Mesenchymal stem cell (in vitro differentiated cells and primary cell): ENCODE measurements around the gene RNF167.

Experiments
- DNase-seq: peaks from one replicate; pipeline ENCODE4 v3.0.0-alpha.2; 2013
- H2AFZ ChIP-seq: one replicate; pipeline ENCODE4 v1.6.1; 2013; ENCODE audit warnings: low read depth, mild to moderate bottlenecking, control low read depth, inconsistent platforms, low read length, moderate library complexity
- H2AK5ac ChIP-seq: 2 replicates; pipeline ENCODE4 v1.6.1; 2013; ENCODE audit warnings: low read length, moderate library complexity, mild to moderate bottlenecking, inconsistent platforms; ENCODE audit not compliant: severe bottlenecking
- H2BK120ac ChIP-seq: one replicate; pipeline ENCODE4 v1.6.1; 2013; ENCODE audit warnings: low read depth, mild to moderate bottlenecking, inconsistent platforms, low read length, moderate library complexity
- H2BK12ac ChIP-seq, 2 experiments: one replicate each; pipeline ENCODE4 v1.6.1; 2013; ENCODE audit warnings: inconsistent platforms in 2 of 2, low read length in 2 of 2, mild to moderate bottlenecking in 2 of 2, moderate library complexity in 2 of 2, control low read depth in 1 of 2
- H2BK15ac ChIP-seq: one replicate; pipeline ENCODE4 v1.6.1; 2013; ENCODE audit warnings: mild to moderate bottlenecking, low read depth, inconsistent platforms; ENCODE audit not compliant: poor library complexity, severe bottlenecking
- H2BK5ac ChIP-seq: 2 replicates; pipeline ENCODE4 v1.6.1; 2013; ENCODE audit warnings: low read depth, mild to moderate bottlenecking, low read length, control low read depth, inconsistent platforms; ENCODE audit not compliant: poor library complexity, severe bottlenecking
- H3K14ac ChIP-seq, 2 experiments: one replicate each; pipeline ENCODE4 v1.6.1; 2013; ENCODE audit warnings: inconsistent platforms in 2 of 2, low read length in 2 of 2, control low read depth in 1 of 2, mild to moderate bottlenecking in 1 of 2, moderate library complexity in 1 of 2
- H3K18ac ChIP-seq, 2 experiments: one replicate each; pipeline ENCODE4 v1.6.1; 2013; ENCODE audit warnings: inconsistent platforms in 2 of 2, low read length in 2 of 2, control low read depth in 1 of 2, low read depth in 1 of 2, mild to moderate bottlenecking in 1 of 2
- H3K23ac ChIP-seq, 2 experiments: one replicate each; pipeline ENCODE4 v1.6.1; 2013; ENCODE audit warnings: inconsistent platforms in 2 of 2, low read length in 2 of 2, mild to moderate bottlenecking in 2 of 2, moderate library complexity in 2 of 2, control low read depth in 1 of 2
- H3K27ac ChIP-seq: 2 replicates; pipeline ENCODE4 v1.5.1; 2013; ENCODE audit warnings: mild to moderate bottlenecking, moderate library complexity, low read length, control low read depth, inconsistent platforms; ENCODE audit not compliant: poor library complexity, severe bottlenecking
- H3K27me3 ChIP-seq, 2 experiments: 2 replicates each; pipeline versions ENCODE4 v1.6.1 to v1.7.0; 2013; ENCODE audit warnings: low read length in 2 of 2, mild to moderate bottlenecking in 2 of 2, moderate library complexity in 2 of 2, control low read depth in 1 of 2, inconsistent platforms in 1 of 2; ENCODE audit not compliant: control insufficient read depth in 1 of 2, insufficient read depth in 1 of 2
- H3K36me3 ChIP-seq, 2 experiments: 2 replicates each; pipeline versions ENCODE4 v1.6.1 to v1.7.0; 2013; ENCODE audit warnings: low read length in 2 of 2, control low read depth in 1 of 2, inconsistent platforms in 1 of 2, low read depth in 1 of 2, mild to moderate bottlenecking in 1 of 2; ENCODE audit not compliant: insufficient read depth in 2 of 2, control insufficient read depth in 1 of 2
- H3K4ac ChIP-seq, 2 experiments: one replicate each; pipeline ENCODE4 v1.6.1; 2013; ENCODE audit warnings: inconsistent platforms in 2 of 2, low read length in 2 of 2, mild to moderate bottlenecking in 2 of 2, moderate library complexity in 2 of 2, control low read depth in 1 of 2, low read depth in 1 of 2
- H3K4me1 ChIP-seq: 2 replicates; pipeline ENCODE4 v1.6.1; 2013; ENCODE audit warnings: low read depth, low read length, control low read depth; ENCODE audit not compliant: control insufficient read depth, insufficient read depth
- H3K4me2 ChIP-seq: 2 replicates; pipeline ENCODE4 v1.6.1; 2013; ENCODE audit warnings: low read length, mild to moderate bottlenecking, inconsistent platforms; ENCODE audit not compliant: poor library complexity, severe bottlenecking
- H3K4me3 ChIP-seq, 2 experiments: 2 replicates each; pipeline versions ENCODE4 v1.5.1 to v1.7.0; 2013; ENCODE audit warnings: low read length in 2 of 2, mild to moderate bottlenecking in 2 of 2, control low read depth in 1 of 2, low read depth in 1 of 2; ENCODE audit not compliant: insufficient read depth in 1 of 2
- H3K79me1 ChIP-seq: replicated peaks from 2 replicates; pipeline ENCODE4 v1.6.1; 2013; ENCODE audit warnings: mild to moderate bottlenecking, control low read depth, low read length, inconsistent platforms; ENCODE audit not compliant: poor library complexity, severe bottlenecking
- H3K9ac ChIP-seq: 2 replicates; pipeline ENCODE4 v1.7.0; 2013; ENCODE audit warnings: mild to moderate bottlenecking, low read length, moderate library complexity
- H3K9me3 ChIP-seq: 2 replicates; pipeline ENCODE4 v1.7.0; 2013; ENCODE audit warnings: mild to moderate bottlenecking, low read length; ENCODE audit not compliant: control insufficient read depth
- H4K8ac ChIP-seq: one replicate; pipeline ENCODE4 v1.6.1; 2013; ENCODE audit warnings: inconsistent platforms, mild to moderate bottlenecking, low read length, moderate library complexity
- H4K91ac ChIP-seq: one replicate; pipeline ENCODE4 v1.6.1; 2013; ENCODE audit warnings: mild to moderate bottlenecking, low read length, inconsistent platforms
- WGBS: methylation state at CpG from one replicate; pipeline ENCODE4 v1.1.7; 2013; ENCODE audit warnings: mixed read lengths; 5-methylcytosine and 5-hydroxymethylcytosine counted together

Gene RNF167

DNA sequence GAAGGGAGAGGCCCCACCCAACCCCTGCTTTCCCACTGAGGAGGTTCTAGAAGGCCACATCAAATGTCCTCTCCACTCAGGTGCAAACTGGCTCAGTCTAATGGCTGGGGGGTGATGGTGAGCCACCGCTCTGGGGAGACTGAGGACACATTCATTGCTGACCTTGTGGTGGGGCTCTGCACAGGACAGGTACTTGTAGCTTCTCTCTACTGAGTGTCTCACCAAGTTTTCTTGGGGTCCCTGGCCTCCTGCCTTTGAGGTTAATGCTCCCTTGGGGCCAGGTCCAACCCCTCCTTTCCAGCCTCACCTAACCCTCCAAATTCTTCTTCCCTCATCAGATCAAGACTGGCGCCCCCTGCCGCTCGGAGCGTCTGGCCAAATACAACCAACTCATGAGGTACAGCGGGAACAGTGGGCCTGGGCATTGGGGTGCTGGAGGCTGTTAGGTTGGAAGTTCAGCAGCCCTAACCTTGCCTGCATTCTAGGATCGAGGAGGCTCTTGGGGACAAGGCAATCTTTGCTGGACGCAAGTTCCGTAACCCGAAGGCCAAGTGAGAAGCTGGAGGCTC is 16.5 kb downstream of the RNF167 start:
- H3K18ac ChIP-seq: no peak overlapping the region
- H3K9ac ChIP-seq: no peak overlapping the region
- H3K27me3 ChIP-seq: no peaks in the 10 kb centered on the region
- no peaks in the 10 kb centered on the region for H3K9me3 ChIP-seq
- H3K4me1 ChIP-seq: peaks cover 17% of the 10 kb centered on the region
- no peak overlapping the region for H4K91ac ChIP-seq
- H3K79me1 ChIP-seq: peaks cover 8% of the 10 kb centered on the region
- H2BK120ac ChIP-seq: no peak overlapping the region
- H2AK5ac ChIP-seq: no peak overlapping the region
- H3K27ac ChIP-seq: no peak overlapping the region
- no peak overlapping the region for H2BK15ac ChIP-seq
- no peak overlapping the region for H2AFZ ChIP-seq
- H3K4ac ChIP-seq: no peak overlapping the region
- WGBS: 87% methylated on average over 10 of the region's 10 CpGs
- H2BK12ac ChIP-seq: no peak overlapping the region
- H3K36me3 ChIP-seq: peaks cover 27 to 35% of the 10 kb centered on the region in 2 experiments
- H3K14ac ChIP-seq: no peak overlapping the region
- H3K4me3 ChIP-seq: no peak overlapping the region
- peak overlapping the region; percentile 56 for H4K8ac ChIP-seq
- no peak overlapping the region for H2BK5ac ChIP-seq
- no peak overlapping the region for H3K4me2 ChIP-seq
- no peak overlapping the region for H3K23ac ChIP-seq
- DNase-seq: no peak

DNA sequence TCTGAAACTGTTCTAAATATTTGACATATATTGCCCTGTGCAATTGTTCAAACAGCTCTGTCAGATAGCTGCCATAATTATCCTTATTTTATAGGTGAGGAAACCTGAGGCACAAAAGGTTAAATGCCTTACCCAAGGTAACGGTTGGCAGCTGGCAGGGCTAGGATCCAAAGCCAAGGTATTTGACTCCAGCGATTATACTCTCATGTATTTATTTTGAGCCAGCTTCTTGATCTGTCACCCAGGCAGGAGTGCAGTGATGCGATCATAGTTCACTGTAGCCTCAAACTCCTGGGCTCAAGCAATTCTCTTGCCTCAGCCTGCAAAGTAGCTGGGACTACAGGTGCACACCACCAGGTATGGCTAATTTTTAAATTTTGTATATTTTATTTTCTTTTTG is 18.0 kb downstream of the RNF167 start:
- Histone ChIP-seq H3K9me3 (no peaks in the 10 kb centered on the region), H4K8ac (no peak overlapping the region), H3K4me3 (no peak overlapping the region), H2AK5ac (no peak overlapping the region), H3K23ac (no peak overlapping the region), H3K36me3 (peaks cover 29 to 35% of the 10 kb centered on the region in 2 experiments), H3K18ac (no peak overlapping the region), H3K4me1 (peaks cover 9% of the 10 kb centered on the region), H3K27me3 (no peaks in the 10 kb centered on the region), H3K27ac (no peak overlapping the region), H4K91ac (no peak overlapping the region), H3K4ac (no peak overlapping the region), H2BK15ac (no peak overlapping the region), H2BK120ac (no peak overlapping the region), H3K79me1 (peaks cover 11% of the 10 kb centered on the region), H3K14ac (no peak overlapping the region), H2BK5ac (no peak overlapping the region), H3K4me2 (no peak overlapping the region), H3K9ac (no peak overlapping the region), H2BK12ac (no peak overlapping the region), H2AFZ (no peak overlapping the region)
- WGBS: 99% methylated on average over 3 of the region's 3 CpGs
- no peak for DNase-seq

DNA sequence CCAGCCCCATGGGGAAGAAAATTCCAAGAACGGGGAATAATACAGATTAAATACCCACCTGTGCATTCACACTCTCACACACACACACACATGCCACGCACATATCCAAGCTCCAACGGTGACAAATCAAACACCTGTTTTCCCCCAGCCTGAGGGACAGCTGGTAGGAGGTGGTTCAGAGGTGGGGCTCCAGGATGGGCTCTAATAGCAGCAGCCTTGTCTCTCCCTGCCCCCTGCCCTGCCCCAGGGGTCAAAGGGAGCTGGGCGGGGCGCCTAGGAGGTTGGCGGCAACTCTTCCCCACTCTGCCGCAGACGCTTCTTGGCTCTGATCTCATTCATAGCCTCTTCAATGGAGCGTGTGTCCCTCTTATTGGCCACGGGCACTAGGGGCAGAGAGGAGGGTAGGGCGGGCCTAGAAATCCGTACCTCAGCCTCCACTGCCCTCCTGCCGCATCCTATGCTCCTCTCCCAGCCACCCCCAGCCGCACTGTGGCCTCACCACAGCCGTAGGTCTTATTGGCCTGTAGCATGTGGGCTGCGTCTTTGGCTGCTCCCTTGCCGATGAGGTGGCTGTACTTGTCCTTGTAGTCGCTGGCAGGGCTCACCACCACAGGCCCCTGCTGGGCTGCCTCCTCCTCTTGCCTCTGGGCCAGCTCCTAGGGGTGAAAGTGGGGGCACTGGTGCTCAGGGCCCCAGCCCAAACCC is 19.3 kb downstream of the RNF167 start:
- H3K14ac ChIP-seq: no peak overlapping the region
- no peak overlapping the region for H3K4me2 ChIP-seq
- no peak overlapping the region for H3K4ac ChIP-seq
- no peak overlapping the region for H2AFZ ChIP-seq
- no peak overlapping the region for H3K27ac ChIP-seq
- H3K9me3 ChIP-seq: no peaks in the 10 kb centered on the region
- H3K79me1 ChIP-seq: peaks cover 17% of the 10 kb centered on the region
- peaks cover 29 to 35% of the 10 kb centered on the region in 2 experiments for H3K36me3 ChIP-seq
- H3K23ac ChIP-seq: no peak overlapping the region
- no peak overlapping the region for H3K4me3 ChIP-seq
- no peak overlapping the region for H2BK120ac ChIP-seq
- no peak for DNase-seq
- H2BK5ac ChIP-seq: no peak overlapping the region
- H3K9ac ChIP-seq: no peak overlapping the region
- H4K8ac ChIP-seq: no peak overlapping the region
- no peak overlapping the region for H4K91ac ChIP-seq
- no peaks in the 10 kb centered on the region for H3K27me3 ChIP-seq
- no peak overlapping the region for H2BK12ac ChIP-seq
- no peak overlapping the region for H2BK15ac ChIP-seq
- no peak overlapping the region for H2AK5ac ChIP-seq
- peaks cover 1% of the 10 kb centered on the region for H3K4me1 ChIP-seq
- H3K18ac ChIP-seq: no peak overlapping the region
- WGBS: 96% methylated on average over 17 of the region's 18 CpGs

DNA sequence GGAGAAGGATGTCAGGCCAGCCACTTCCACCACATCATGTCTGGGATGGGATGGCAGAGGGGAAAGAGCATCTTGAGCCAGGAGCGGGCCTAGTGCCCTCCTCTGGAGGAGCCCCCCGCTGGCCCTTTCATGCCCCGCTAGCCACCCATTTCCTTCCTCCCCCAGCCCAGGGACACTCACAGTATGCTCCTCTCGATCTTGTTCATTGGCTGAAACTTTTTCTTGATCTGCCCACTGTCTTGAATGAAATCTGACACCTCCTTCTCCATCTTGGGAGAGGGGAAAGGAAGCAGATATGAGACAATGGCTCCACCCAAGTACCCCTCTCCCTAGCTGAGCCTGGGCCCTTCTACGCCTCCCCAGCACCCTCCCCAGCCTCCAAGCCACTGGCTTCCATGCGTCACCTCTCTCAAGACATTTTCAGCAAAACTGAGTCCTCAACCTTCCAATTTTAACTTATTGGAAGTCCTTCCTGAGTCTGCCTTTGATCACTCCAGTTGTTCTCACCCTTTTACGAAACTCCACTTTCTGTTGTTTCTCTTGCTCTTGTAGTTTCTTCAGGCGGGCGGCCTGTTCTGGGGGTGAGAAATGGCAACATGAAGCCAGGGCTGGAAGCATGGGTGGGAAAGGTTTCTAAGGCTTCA is 20.3 kb downstream of the RNF167 start:
- Histone ChIP-seq H3K27ac (no peak overlapping the region), H3K27me3 (no peaks in the 10 kb centered on the region), H2BK12ac (peak overlapping the region in 1 of 2 experiments; percentile 25), H3K4me1 (peaks cover 1% of the 10 kb centered on the region), H2BK15ac (no peak overlapping the region), H3K36me3 (peaks cover 33 to 37% of the 10 kb centered on the region in 2 experiments), H3K18ac (no peak overlapping the region), H2AK5ac (no peak overlapping the region), H4K91ac (no peak overlapping the region), H3K4ac (no peak overlapping the region), H3K4me3 (no peak overlapping the region), H3K23ac (no peak overlapping the region), H2BK5ac (no peak overlapping the region), H3K14ac (no peak overlapping the region), H3K9ac (no peak overlapping the region), H4K8ac (no peak overlapping the region), H2BK120ac (no peak overlapping the region), H2AFZ (no peak overlapping the region), H3K79me1 (peaks cover 21% of the 10 kb centered on the region), H3K4me2 (no peak overlapping the region), H3K9me3 (no peaks in the 10 kb centered on the region)
- DNase-seq: no peak
- WGBS: 92% methylated on average over 9 of the region's 9 CpGs
